IMR-90 (cell line): ENCODE results near the gene FOXL2NB. TPM values are rescaled to one million over a fixed set of nuclear protein-coding genes. Genes with fewer than 3 reads are reported as not detected.

ENCODE experiments used
- ATAC-seq: fragments of 200-7000 bp; cut with Tn5 transposase; 2 replicates; pipeline ENCODE4 v1.9.1; 2020; ENCODE audit warnings: low read depth, mild to moderate bottlenecking, moderate library complexity
- BruUV-seq: library from RNA; stranded (reverse); fragments of 400-500 nt; replicated peaks from 2 replicates; lab custom pipeline; 2021; lab: Mats Ljungman, UMichigan
- CTCF ChIA-PET: fragments of 300-600 bp; formaldehyde crosslinking; extraction: SDS; loops from one replicate; lab custom pipeline; 2021; ENCODE audit warnings: antibody characterized with exemption; lab: Yijun Ruan, JAX
- POLR2A ChIA-PET: fragments of 300-600 bp; sonication (Branson Sonifier 250); formaldehyde crosslinking; loops from one replicate; lab custom pipeline; 2022; ENCODE audit warnings: antibody characterized with exemption; ENCODE audit not compliant: unreplicated experiment; lab: Charles Lee
- DNase-seq: peaks from one replicate; pipeline ENCODE4 v3.0.0; 2013
- H2AFZ ChIP-seq: replicated peaks from 2 replicates; pipeline ENCODE3; 2013; ENCODE audit warnings: low read length, mild to moderate bottlenecking; ENCODE audit not compliant: poor library complexity
- H2AK5ac ChIP-seq: 2 replicates; pipeline ENCODE4 v1.6.1; 2013; ENCODE audit warnings: low read depth, low read length, inconsistent platforms
- H2AK9ac ChIP-seq: replicated peaks from 2 replicates; pipeline ENCODE3; 2013; ENCODE audit warnings: mild to moderate bottlenecking, low read depth, low read length, moderate library complexity; ENCODE audit not compliant: poor library complexity
- H2BK120ac ChIP-seq: 2 replicates; pipeline ENCODE4 v1.6.1; 2013; ENCODE audit warnings: low read depth, low read length, inconsistent platforms
- H2BK15ac ChIP-seq: 3 replicates; pipeline ENCODE4 v1.6.1; 2013; ENCODE audit warnings: low read depth, low read length, inconsistent platforms
- H2BK20ac ChIP-seq: 2 replicates; pipeline ENCODE4 v1.6.1; 2013; ENCODE audit warnings: low read depth, mild to moderate bottlenecking, inconsistent platforms, low read length, moderate library complexity
- H2BK5ac ChIP-seq: 2 replicates; pipeline ENCODE4 v1.6.1; 2013; ENCODE audit warnings: mild to moderate bottlenecking, low read depth, low read length, inconsistent platforms; ENCODE audit not compliant: poor library complexity, severe bottlenecking
- H3K14ac ChIP-seq: replicated peaks from 2 replicates; pipeline ENCODE4 v1.6.1; 2013; ENCODE audit warnings: low read depth, low read length, inconsistent platforms
- H3K18ac ChIP-seq: 2 replicates; pipeline ENCODE4 v1.6.1; 2013; ENCODE audit warnings: low read depth, low read length, control low read depth
- H3K23ac ChIP-seq: 2 replicates; pipeline ENCODE4 v1.6.1; 2013; ENCODE audit warnings: low read depth, low read length, inconsistent platforms
- H3K27ac ChIP-seq: 2 replicates; pipeline ENCODE4 v1.5.1; 2013; ENCODE audit warnings: mild to moderate bottlenecking, control low read depth, low read length; ENCODE audit not compliant: insufficient read depth
- H3K27me3 ChIP-seq: 2 replicates; pipeline ENCODE4 v1.6.1; 2013; ENCODE audit warnings: low read length; ENCODE audit not compliant: control insufficient read depth, insufficient read depth
- H3K36me3 ChIP-seq: 2 replicates; pipeline ENCODE4 v1.6.1; 2013; ENCODE audit warnings: low read length, mixed read lengths; ENCODE audit not compliant: control insufficient read depth, insufficient read depth
- H3K4ac ChIP-seq: 2 replicates; pipeline ENCODE4 v1.6.1; 2013; ENCODE audit warnings: low read depth, low read length, inconsistent platforms
- H3K4me1 ChIP-seq: 2 replicates; pipeline ENCODE4 v1.6.1; 2013; ENCODE audit warnings: low read length, mixed read lengths; ENCODE audit not compliant: control insufficient read depth, insufficient read depth
- H3K4me2 ChIP-seq: 2 replicates; pipeline ENCODE4 v1.6.1; 2013; ENCODE audit warnings: low read depth, mild to moderate bottlenecking, control low read depth, low read length, moderate library complexity
- H3K4me3 ChIP-seq: 2 replicates; pipeline ENCODE4 v1.5.1; 2013; ENCODE audit warnings: low read depth, mild to moderate bottlenecking, control low read depth, low read length, moderate library complexity; ENCODE audit not compliant: insufficient read depth
- H3K56ac ChIP-seq: 2 replicates; pipeline ENCODE4 v1.6.1; 2013; ENCODE audit warnings: low read length, inconsistent platforms; ENCODE audit not compliant: insufficient read depth; ENCODE audit errors: extremely low read depth
- H3K79me1 ChIP-seq, 2 experiments: 2 replicates each; pipeline ENCODE4 v1.6.1; 2013; ENCODE audit warnings: low read length in 2 of 2, inconsistent platforms in 1 of 2, low read depth in 1 of 2
- H3K9ac ChIP-seq: 2 replicates; pipeline ENCODE4 v1.6.1; 2013; ENCODE audit warnings: low read depth, low read length, control low read depth
- H3K9me1 ChIP-seq: 2 replicates; pipeline ENCODE4 v1.6.1; 2013; ENCODE audit warnings: low read length, inconsistent platforms; ENCODE audit not compliant: insufficient read depth
- H3K9me3 ChIP-seq: 2 replicates; pipeline ENCODE4 v1.6.1; 2013; ENCODE audit warnings: low read length; ENCODE audit not compliant: control insufficient read depth, insufficient read depth
- H4K20me1 ChIP-seq: 2 replicates; pipeline ENCODE4 v1.6.1; 2013; ENCODE audit warnings: low read length, inconsistent platforms; ENCODE audit not compliant: insufficient read depth
- H4K5ac ChIP-seq: 2 replicates; pipeline ENCODE4 v1.6.1; 2013; ENCODE audit warnings: mild to moderate bottlenecking, low read depth, low read length, control low read depth
- H4K8ac ChIP-seq, 2 experiments: 2 replicates each; pipeline ENCODE4 v1.6.1; 2013; ENCODE audit warnings: low read depth in 2 of 2, low read length in 2 of 2, control low read depth in 1 of 2, inconsistent platforms in 1 of 2
- H4K91ac ChIP-seq: 2 replicates; pipeline ENCODE4 v1.6.1; 2013; ENCODE audit warnings: low read depth, low read length, inconsistent platforms; ENCODE audit not compliant: insufficient read depth
- CEBPB ChIP-seq: IDR thresholded peaks from 2 replicates; pipeline ENCODE4 v1.6.1; 2012; ENCODE audit warnings: low read depth, low read length, improper control_type of control experiment
- CHD1 ChIP-seq: IDR thresholded peaks from 2 replicates; pipeline ENCODE4 v1.6.1; 2012; ENCODE audit warnings: low read depth, low read length, improper control_type of control experiment
- RAD21 ChIP-seq: IDR thresholded peaks from 2 replicates; pipeline ENCODE4 v1.6.1; 2012; ENCODE audit warnings: low read length, improper control_type of control experiment
- USF2 ChIP-seq: fragments of 150-350 bp; IDR thresholded peaks from 2 replicates; pipeline ENCODE4 v1.6.1; 2017; ENCODE audit warnings: mild to moderate bottlenecking, antibody characterized with exemption, low read length, low read depth
- dilution Hi-C: fragments of 300-500 bp; cut with HindIII; formaldehyde crosslinking; loops from one replicate; pipeline ENCODE4 v1.14.3; 2018; ENCODE audit warnings: low sequenced_read_pairs; ENCODE audit not compliant: unreplicated experiment
- in situ Hi-C: fragments of 300-500 bp; cut with MboI; formaldehyde crosslinking; loops from 3 replicates; pipeline ENCODE4 v1.14.3; 2019; ENCODE audit warnings: low sequenced_read_pairs, inconsistent platforms, mixed read lengths
- intact Hi-C: fragments of 100-400 bp; cut with micrococcal nuclease; formaldehyde crosslinking; loops from 2 replicates; pipeline ENCODE4 v1.10.0; 2022
- polyA plus RNA-seq, 3 experiments: library from polyadenylated mRNA; depleted of rRNA; stranded (reverse); fragments of >200 nt; gene quantifications; 2 replicates each; pipeline ENCODE4 v1.2.3, GENCODE V29; 2012; ENCODE audit warnings: low replicate concordance in 1 of 3
- total RNA-seq: library from RNA; depleted of rRNA; stranded (reverse); fragments of >200 nt; gene quantifications from 2 replicates; pipeline ENCODE4 v1.2.3, GENCODE V29; 2012

Gene FOXL2NB
- total and polyA plus RNA-seq, 2 of the 4 experiments (the other 2 are of a cell fraction) = under 0.01 to 0.05 TPM

GRCh38 chr3:138898708-138899107 is 48.3 kb upstream of the FOXL2NB start:
- DNase-seq (no peak), ATAC-seq (no peak)
- H3K14ac ChIP-seq = 0 out of 2 replicates have a peak overlapping the region, but pooled peaks have one; percentile 58
- no TSS peak for BruUV-seq
- H3K9ac ChIP-seq = no peak overlapping the region
- H3K23ac ChIP-seq = no peak overlapping the region
- peak overlapping the region; percentile 57 for H3K4me2 ChIP-seq
- H2BK120ac ChIP-seq = 0 out of 2 replicates have a peak overlapping the region, but pooled peaks have one; percentile 26
- H2BK20ac ChIP-seq = no peak overlapping the region
- H4K20me1 ChIP-seq = no peaks in the 10 kb centered on the region
- no peaks in the 10 kb centered on the region for H3K36me3 ChIP-seq
- H2AK5ac ChIP-seq = peak overlapping the region; percentile 34; the same call in 1 of the 2 replicates
- dilution Hi-C loops = no loop called here
- in situ Hi-C loops = no loop called here
- no peak for TF ChIP-seq RAD21
- no peak for TF ChIP-seq CEBPB
- TF ChIP-seq USF2 = no peak
- no peak for TF ChIP-seq CHD1
- H2AFZ ChIP-seq = peak overlapping the region; percentile 13
- no peak overlapping the region for H2AK9ac ChIP-seq
- no peaks in the 10 kb centered on the region for H3K9me3 ChIP-seq
- ChIA-PET CTCF (interaction anchor here (0.7 to 4.4 kb wide), 5 partner anchors 9 to 24 kb away, joined by 3 to 30 read pairs (median 3); no protein-coding TSS in a partner anchor), POLR2A (no interaction called here)
- H4K8ac ChIP-seq = 0 out of 4 replicates have a peak overlapping the region, but pooled peaks of 1 of the 2 experiments have one; percentile 6
- H3K79me1 ChIP-seq = no peaks in the 10 kb centered on the region
- H3K4me3 ChIP-seq = no peak overlapping the region
- H3K4ac ChIP-seq = no peak overlapping the region; the same call in 1 of the 2 replicates
- 0 out of 2 replicates have a peak, but pooled peaks cover 2% of the 10 kb centered on the region for H3K9me1 ChIP-seq
- H2BK15ac ChIP-seq = no peak overlapping the region; the same call in 2 of the 3 replicates
- no peaks in the 10 kb centered on the region for H3K27me3 ChIP-seq
- no peak overlapping the region for H3K27ac ChIP-seq
- no peak overlapping the region for H4K5ac ChIP-seq
- no peak overlapping the region for H3K56ac ChIP-seq
- H4K91ac ChIP-seq = no peak overlapping the region
- peak overlapping the region; percentile 60; the same call in 1 of the 2 replicates for H3K18ac ChIP-seq
- peaks cover 6% of the 10 kb centered on the region for H3K4me1 ChIP-seq
- intact Hi-C loops = no loop called here
- H2BK5ac ChIP-seq = no peak overlapping the region
